ENCODE results near the gene EPHA2. TPM values are rescaled to one million over a fixed set of nuclear protein-coding genes. Genes with fewer than 3 reads are reported as not detected.
"Not testable (repeated sequence)": the region's sequence is repeated elsewhere in the genome, so short reads cannot be mapped to it uniquely, and the experiment has no call there.

EPHA2 gene
- total RNA-seq, 2 experiments from 2014 or later, result 0.19 to 0.21 TPM

- Mint-ChIP-seq H3K36me3 (ENCODE audit: low read depth) (no peaks in the 10 kb centered on the region), H3K9me3 (ENCODE audit: low read depth) (no peaks in the 10 kb centered on the region), H3K4me1 (peaks cover 8% of the 10 kb centered on the region), H3K27me3 (no peaks in the 10 kb centered on the region), H3K27ac (no peak overlapping the region), H3K4me3 (no peak overlapping the region)
- ChIA-PET CTCF (no interaction called here), POLR2A (no interaction called here)
- intact Hi-C loops (cut with DNase I, micrococcal nuclease), result no loop called here
- DNase-seq (no peak), ATAC-seq (no peak)
Measured at GRCh38 chr1:16173447-16174260, 17.8 kb upstream of the EPHA2 start.

- Mint-ChIP-seq H3K4me1 (peaks cover 13% of the 10 kb centered on the region), H3K36me3 (ENCODE audit: low read depth) (no peaks in the 10 kb centered on the region), H3K9me3 (ENCODE audit: low read depth) (no peaks in the 10 kb centered on the region), H3K27me3 (no peaks in the 10 kb centered on the region), H3K27ac (no peak overlapping the region), H3K4me3 (no peak overlapping the region)
- intact Hi-C loops (cut with DNase I, micrococcal nuclease), result no loop called here
- CTCF ChIA-PET, result no interaction called here
- DNase-seq (no peak), ATAC-seq (no peak)
- POLR2A ChIA-PET, result no interaction called here
Measured at GRCh38 chr1:16172964-16173446, 17.1 kb upstream of the EPHA2 start.

- Mint-ChIP-seq H3K4me3 (no peak overlapping the region), H3K9me3 (ENCODE audit: low read depth) (no peaks in the 10 kb centered on the region), H3K27ac (no peak overlapping the region), H3K36me3 (ENCODE audit: low read depth) (no peaks in the 10 kb centered on the region), H3K4me1 (peaks cover 14% of the 10 kb centered on the region), H3K27me3 (no peaks in the 10 kb centered on the region)
- ATAC-seq, result no peak
- ChIA-PET CTCF (interaction anchor here (0.6 kb wide), 1 partner anchor 15 kb away, joined by 3 read pairs; no protein-coding TSS in a partner anchor), POLR2A (no interaction called here)
- intact Hi-C loops (cut with DNase I, micrococcal nuclease), result no loop called here
- DNase-seq, result no peak
Measured at GRCh38 chr1:16172218-16172830, 16.5 kb upstream of the EPHA2 start.

- POLR2A ChIA-PET, result no interaction called here
- intact Hi-C loops (cut with DNase I, micrococcal nuclease), result no loop called here
Measured at GRCh38 chr1:16171314-16172151, 15.7 kb upstream of the EPHA2 start.

GRCh38 chr1:16170283-16170673 is 14.4 kb upstream of the EPHA2 start:
- CTCF ChIA-PET, result interaction anchor here (3.1 kb wide), 1 partner anchor 14 kb away, joined by 10 read pairs; no protein-coding TSS in a partner anchor
- no peak overlapping the region for H3K4me3 Mint-ChIP-seq
- DNase-seq, result no peak
- ATAC-seq, result no peak
- H3K36me3 Mint-ChIP-seq (ENCODE audit: low read depth), result no peaks in the 10 kb centered on the region
- intact Hi-C loops (cut with DNase I, micrococcal nuclease), result no loop called here
- H3K9me3 Mint-ChIP-seq (ENCODE audit: low read depth), result no peaks in the 10 kb centered on the region
- POLR2A ChIA-PET, result no interaction called here
- no peak overlapping the region for H3K27ac Mint-ChIP-seq
- no peaks in the 10 kb centered on the region for H3K27me3 Mint-ChIP-seq
- H3K4me1 Mint-ChIP-seq, result peaks cover 27% of the 10 kb centered on the region

More at GRCh38 chr1:16171314-16172151, 15.7 kb upstream of the EPHA2 start:
- H3K36me3 Mint-ChIP-seq (ENCODE audit: low read depth), result no peaks in the 10 kb centered on the region
- H3K9me3 Mint-ChIP-seq (ENCODE audit: low read depth), result no peaks in the 10 kb centered on the region
- H3K4me3 Mint-ChIP-seq, result no peak overlapping the region
- no peak overlapping the region for H3K27ac Mint-ChIP-seq
- DNase-seq (no peak), ATAC-seq (no peak)
- H3K27me3 Mint-ChIP-seq, result no peaks in the 10 kb centered on the region
- CTCF ChIA-PET, result no interaction called here
- peaks cover 17% of the 10 kb centered on the region for H3K4me1 Mint-ChIP-seq

- peak overlapping the region; percentile 16 for H3K4me3 Mint-ChIP-seq
- H3K27me3 Mint-ChIP-seq, result no peaks in the 10 kb centered on the region
- H3K4me1 Mint-ChIP-seq, result peaks cover 39% of the 10 kb centered on the region
- ATAC-seq (peak; percentile 41), DNase-seq (peak; percentile 63)
- H3K36me3 Mint-ChIP-seq (ENCODE audit: low read depth), result no peaks in the 10 kb centered on the region
- intact Hi-C loops (cut with DNase I, micrococcal nuclease), result loop anchor here in 1 of 2 experiments (2.0 kb wide), 1 partner anchor 38 kb away; no protein-coding TSS in a partner anchor
- H3K27ac Mint-ChIP-seq, result no peak overlapping the region
- POLR2A ChIA-PET, result no interaction called here
- H3K9me3 Mint-ChIP-seq (ENCODE audit: low read depth), result no peaks in the 10 kb centered on the region
- CTCF ChIA-PET, result interaction anchor here (1.0 to 3.1 kb wide), 3 partner anchors 16 to 90 kb away, joined by 4 to 10 read pairs (median 5); no protein-coding TSS in a partner anchor
Measured at GRCh38 chr1:16168622-16169360, 12.9 kb upstream of the EPHA2 start.

- Mint-ChIP-seq H3K4me1 (peaks cover 43% of the 10 kb centered on the region), H3K4me3 (peak overlapping the region; percentile 44)
- ATAC-seq; H3K9me3 Mint-ChIP-seq (ENCODE audit: low read depth); H3K27ac Mint-ChIP-seq; DNase-seq; POLR2A ChIA-PET; H3K27me3 Mint-ChIP-seq; H3K36me3 Mint-ChIP-seq (ENCODE audit: low read depth): not testable (repeated sequence)
- CTCF ChIA-PET, result interaction anchor here (1.2 to 3.1 kb wide), 2 partner anchors 16 to 85 kb away, joined by 5 to 10 read pairs; no protein-coding TSS in a partner anchor
- intact Hi-C loops (cut with DNase I, micrococcal nuclease), result loop anchor here in 1 of 2 experiments (2.0 kb wide), 1 partner anchor 39 kb away; no protein-coding TSS in a partner anchor
Measured at GRCh38 chr1:16168144-16168495, 12.3 kb upstream of the EPHA2 start.

- no peaks in the 10 kb centered on the region for H3K9me3 Mint-ChIP-seq (ENCODE audit: low read depth)
- peak overlapping the region; percentile 44 for H3K4me3 Mint-ChIP-seq
- peaks cover 49% of the 10 kb centered on the region for H3K4me1 Mint-ChIP-seq
- CTCF ChIA-PET, result interaction anchor here (3.1 kb wide), 1 partner anchor 17 kb away, joined by 10 read pairs; no protein-coding TSS in a partner anchor
- H3K27me3 Mint-ChIP-seq, result no peaks in the 10 kb centered on the region
- DNase-seq (peak; percentile 79), ATAC-seq (peak; percentile 78)
- intact Hi-C loops (cut with DNase I, micrococcal nuclease), result loop anchor here in 1 of 2 experiments (2.0 kb wide), 1 partner anchor 39 kb away; no protein-coding TSS in a partner anchor
- no peak overlapping the region for H3K27ac Mint-ChIP-seq
- H3K36me3 Mint-ChIP-seq (ENCODE audit: low read depth), result no peaks in the 10 kb centered on the region
- POLR2A ChIA-PET, result no interaction called here
Measured at GRCh38 chr1:16167331-16168143, 11.7 kb upstream of the EPHA2 start.

GRCh38 chr1:16166117-16166516 is 10.2 kb upstream of the EPHA2 start:
- ATAC-seq (no peak), DNase-seq (no peak)
- H3K27ac Mint-ChIP-seq, result no peak overlapping the region
- no peaks in the 10 kb centered on the region for H3K36me3 Mint-ChIP-seq (ENCODE audit: low read depth)
- H3K4me3 Mint-ChIP-seq, result no peak overlapping the region
- intact Hi-C loops (cut with DNase I, micrococcal nuclease), result no loop called here
- ChIA-PET POLR2A (no interaction called here), CTCF (no interaction called here)
- peaks cover 58% of the 10 kb centered on the region for H3K4me1 Mint-ChIP-seq
- no peaks in the 10 kb centered on the region for H3K27me3 Mint-ChIP-seq
- H3K9me3 Mint-ChIP-seq (ENCODE audit: low read depth), result no peaks in the 10 kb centered on the region

- Mint-ChIP-seq H3K4me1 (peaks cover 58% of the 10 kb centered on the region), H3K27me3 (no peaks in the 10 kb centered on the region), H3K27ac (peak overlapping the region; percentile 16), H3K4me3 (no peak overlapping the region), H3K9me3 (ENCODE audit: low read depth) (no peaks in the 10 kb centered on the region), H3K36me3 (ENCODE audit: low read depth) (no peaks in the 10 kb centered on the region)
- ChIA-PET POLR2A (no interaction called here), CTCF (interaction anchor here (1.7 kb wide), 1 partner anchor 86 kb away, joined by 7 read pairs; no protein-coding TSS in a partner anchor)
- DNase-seq (peak; percentile 37), ATAC-seq (no peak)
- intact Hi-C loops (cut with DNase I, micrococcal nuclease), result no loop called here
Measured at GRCh38 chr1:16165548-16165947, 9.7 kb upstream of the EPHA2 start.

Data from activated CD4-positive, alpha-beta T cell treated with anti-CD3 and anti-CD28 coated beads for 36 hours (primary cell).